GM12878 (cell line): ENCODE results near the gene SMARCD1. TPM values are rescaled to one million over a fixed set of nuclear protein-coding genes. Genes with fewer than 3 reads are reported as not detected.

Experiments used
- BCL11A ChIP-seq: IDR thresholded peaks from 2 replicates; pipeline ENCODE4 v1.6.1; 2011; ENCODE audit warnings: low read depth, low read length
- BHLHE40 ChIP-seq, 2 experiments: fragments of 450-650 bp in 1 of 2; IDR thresholded peaks; 2 replicates each; pipeline ENCODE4 v1.6.1; 2011 to 2017; ENCODE audit warnings: low read depth in 2 of 2, borderline replicate concordance in 1 of 2, improper control_type of control experiment in 1 of 2, low read length in 1 of 2, mild to moderate bottlenecking in 1 of 2
- DPF2 ChIP-seq: fragments of 450-650 bp; IDR thresholded peaks from 2 replicates; pipeline ENCODE4 v1.6.1; 2017; ENCODE audit warnings: mild to moderate bottlenecking
- E2F8 ChIP-seq: fragments of 450-650 bp; IDR thresholded peaks from 2 replicates; pipeline ENCODE4 v1.6.1; 2018; ENCODE audit warnings: mild to moderate bottlenecking, low read depth, moderate library complexity; ENCODE audit not compliant: partially characterized antibody
- ESRRA ChIP-seq: IDR thresholded peaks from 2 replicates; pipeline ENCODE4 v1.6.1; 2012; ENCODE audit warnings: mild to moderate bottlenecking, low read length, improper control_type of control experiment
- FOXK2 ChIP-seq: fragments of 450-650 bp; IDR thresholded peaks from 2 replicates; pipeline ENCODE4 v1.6.1; 2017; ENCODE audit warnings: mild to moderate bottlenecking, moderate library complexity
- GATAD2B ChIP-seq: fragments of 450-650 bp; conservative IDR thresholded peaks from 2 replicates; pipeline ENCODE4 v1.6.1; 2017; ENCODE audit warnings: low read depth, mild to moderate bottlenecking, moderate library complexity
- JUNB ChIP-seq: IDR thresholded peaks from 2 replicates; pipeline ENCODE4 v1.6.1; 2016; ENCODE audit warnings: antibody characterized with exemption, mild to moderate bottlenecking
- MEF2B ChIP-seq: fragments of 450-650 bp; IDR thresholded peaks from 2 replicates; pipeline ENCODE4 v1.6.1; 2018; ENCODE audit warnings: mild to moderate bottlenecking, moderate library complexity; ENCODE audit not compliant: partially characterized antibody, poor library complexity, severe bottlenecking
- MTA2 ChIP-seq: fragments of 450-650 bp; IDR thresholded peaks from 2 replicates; pipeline ENCODE4 v1.6.1; 2016; ENCODE audit warnings: low read depth, mild to moderate bottlenecking, moderate library complexity
- NRF1 ChIP-seq: conservative IDR thresholded peaks from 2 replicates; pipeline ENCODE4 v1.6.1; 2011; ENCODE audit warnings: mild to moderate bottlenecking, low read depth, low read length, improper control_type of control experiment
- RBBP5 ChIP-seq: fragments of 200-600 bp; sonication (generic); conservative IDR thresholded peaks from 2 replicates; pipeline ENCODE4 v1.6.1; 2016
- SMAD1 ChIP-seq: fragments of 450-650 bp; IDR thresholded peaks from 2 replicates; pipeline ENCODE4 v1.6.1; 2018; ENCODE audit warnings: mild to moderate bottlenecking, low read depth; ENCODE audit not compliant: partially characterized antibody
- STAT1 ChIP-seq: fragments of 450-650 bp; conservative IDR thresholded peaks from 2 replicates; pipeline ENCODE4 v1.6.1; 2014; ENCODE audit warnings: antibody characterized with exemption, mild to moderate bottlenecking
- TCF7 ChIP-seq: IDR thresholded peaks from 2 replicates; pipeline ENCODE4 v1.6.1; 2014; ENCODE audit warnings: antibody characterized with exemption, borderline replicate concordance
- ZNF217 ChIP-seq: fragments of 450-650 bp; IDR thresholded peaks from 2 replicates; pipeline ENCODE4 v1.6.1; 2017; ENCODE audit warnings: antibody characterized with exemption, mild to moderate bottlenecking
- ZNF592 ChIP-seq: fragments of 450-650 bp; IDR thresholded peaks from 2 replicates; pipeline ENCODE4 v1.6.1; 2017; ENCODE audit warnings: mild to moderate bottlenecking, moderate library complexity
- ZZZ3 ChIP-seq: IDR thresholded peaks from 2 replicates; pipeline ENCODE4 v1.6.1; 2011; ENCODE audit warnings: low read depth; ENCODE audit not compliant: control insufficient read depth, insufficient read length
- polyA plus RNA-seq, 11 experiments: library from polyadenylated mRNA; depleted of rRNA in 4 of 11; unstranded in 6 of 11; stranded (reverse) in 5 of 11; fragments of >200 nt; fragmentation: Nextera tagmentation in 4 of 11; fragmentation: Illumina TruSeq in 1 of 11; extraction: Ambion mirVana in 4 of 11; extraction: Trizol in 1 of 11; gene quantifications; 1 replicate in 1 of 11; 2 replicates in 10 of 11; pipeline versions ENCODE4 v1.2.1 to v1.2.3, GENCODE V29; 2011 to 2016; ENCODE audit warnings: inconsistent platforms in 2 of 11, missing spikeins in 2 of 11, low read depth in 1 of 11
- total RNA-seq, 4 experiments: library from RNA; depleted of rRNA in 3 of 4; stranded (reverse); fragments of >200 nt in 3 of 4; fragmentation: Illumina TruSeq in 1 of 4; extraction: Trizol in 1 of 4; gene quantifications; 2 replicates each; pipeline versions ENCODE4 v1.2.1 to v1.2.3, GENCODE V29; 2013 to 2021
- TF ChIP-seq, protein P1 (sequence below): fragments of 450-650 bp; IDR thresholded peaks from 2 replicates; pipeline ENCODE4 v1.6.1; 2017; ENCODE audit warnings: low read depth, mild to moderate bottlenecking, moderate library complexity
- TF ChIP-seq, protein P2 (sequence below): IDR thresholded peaks from 2 replicates; pipeline ENCODE4 v1.6.1; 2011; ENCODE audit warnings: low read depth, mild to moderate bottlenecking, low read length, moderate library complexity, borderline replicate concordance; ENCODE audit errors: extremely low read depth

Gene SMARCD1
- total and polyA plus RNA-seq, 10 of the 15 experiments (the other 5 are each of a cell fraction or from before 2014, with no cell fraction given): 1.4 to 92.4 (median 58.9) TPM

DNA sequence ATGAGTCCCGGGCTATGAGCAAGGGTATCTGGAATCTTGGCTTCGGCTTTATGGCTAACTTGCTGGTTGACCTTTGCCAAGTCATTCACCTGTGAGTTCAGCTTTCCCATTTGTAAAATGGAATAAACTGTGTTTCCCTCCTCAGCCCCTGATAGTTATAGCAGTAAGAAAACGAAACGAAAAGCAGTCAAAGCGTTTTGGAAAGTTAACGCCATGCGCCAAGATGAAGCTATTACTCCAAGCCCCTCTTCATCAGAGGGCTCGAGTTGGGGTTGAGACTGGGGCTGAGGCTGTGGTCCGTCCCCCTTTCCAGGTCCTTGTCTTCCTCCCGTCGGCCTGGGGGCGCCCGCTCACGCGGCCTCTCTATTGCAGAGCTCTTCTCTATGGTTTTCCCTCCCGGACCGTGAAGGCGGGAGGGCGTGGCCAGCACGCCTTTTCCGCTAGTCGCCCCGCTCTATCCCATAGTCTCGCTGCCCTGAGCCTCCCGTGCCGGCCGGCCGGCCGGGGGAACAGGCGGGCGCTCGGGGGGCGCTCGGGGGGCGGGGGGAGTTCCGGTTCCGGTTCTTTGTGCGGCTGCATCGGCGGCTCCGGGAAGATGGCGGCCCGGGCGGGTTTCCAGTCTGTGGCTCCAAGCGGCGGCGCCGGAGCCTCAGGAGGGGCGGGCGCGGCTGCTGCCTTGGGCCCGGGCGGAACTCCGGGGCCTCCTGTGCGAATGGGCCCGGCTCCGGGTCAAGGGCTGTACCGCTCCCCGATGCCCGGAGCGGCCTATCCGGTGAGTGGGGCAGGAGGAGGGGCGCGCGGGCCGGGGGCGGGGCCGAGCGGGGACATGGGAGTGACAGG is at the start of gene SMARCD1 (continued):
- TF ChIP-seq SMAD1 (peak; percentile 27), ZNF592 (peak; percentile 52; the same call in 1 of the 2 replicates), MTA2 (peak; percentile 51), BCL11A (no peak), ZNF217 (no peak), E2F8 (no peak), STAT1 (no peak), FOXK2 (no peak; the same call in 1 of the 2 replicates), MEF2B (peak; percentile 34), RBBP5 (no peak), GATAD2B (peak; percentile 42; the same call in 1 of the 2 replicates), ESRRA (no peak), TCF7 (no peak), BHLHE40 (IDR thresholded peaks at IDR 0.05; ENCODE audit: borderline replicate concordance in 1 of 2, low read depth in 2 of 2, low read length in 1 of 2) (peak; percentile 77 to 85; a peak in 3 of 4 replicates), JUNB (no peak), DPF2 (0 out of 2 replicates have a peak, but pooled peaks have one; percentile 44), NRF1 (no peak), ZZZ3 (no peak)
- TF ChIP-seq, protein P1, sequence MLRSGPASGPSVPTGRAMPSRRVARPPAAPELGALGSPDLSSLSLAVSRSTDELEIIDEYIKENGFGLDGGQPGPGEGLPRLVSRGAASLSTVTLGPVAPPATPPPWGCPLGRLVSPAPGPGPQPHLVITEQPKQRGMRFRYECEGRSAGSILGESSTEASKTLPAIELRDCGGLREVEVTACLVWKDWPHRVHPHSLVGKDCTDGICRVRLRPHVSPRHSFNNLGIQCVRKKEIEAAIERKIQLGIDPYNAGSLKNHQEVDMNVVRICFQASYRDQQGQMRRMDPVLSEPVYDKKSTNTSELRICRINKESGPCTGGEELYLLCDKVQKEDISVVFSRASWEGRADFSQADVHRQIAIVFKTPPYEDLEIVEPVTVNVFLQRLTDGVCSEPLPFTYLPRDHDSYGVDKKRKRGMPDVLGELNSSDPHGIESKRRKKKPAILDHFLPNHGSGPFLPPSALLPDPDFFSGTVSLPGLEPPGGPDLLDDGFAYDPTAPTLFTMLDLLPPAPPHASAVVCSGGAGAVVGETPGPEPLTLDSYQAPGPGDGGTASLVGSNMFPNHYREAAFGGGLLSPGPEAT: no peak
- TF ChIP-seq, protein P2, sequence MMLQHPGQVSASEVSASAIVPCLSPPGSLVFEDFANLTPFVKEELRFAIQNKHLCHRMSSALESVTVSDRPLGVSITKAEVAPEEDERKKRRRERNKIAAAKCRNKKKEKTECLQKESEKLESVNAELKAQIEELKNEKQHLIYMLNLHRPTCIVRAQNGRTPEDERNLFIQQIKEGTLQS: no peak
